Measurements from ENCODE around the gene MYO3B.

The MYO3B gene

DNA sequence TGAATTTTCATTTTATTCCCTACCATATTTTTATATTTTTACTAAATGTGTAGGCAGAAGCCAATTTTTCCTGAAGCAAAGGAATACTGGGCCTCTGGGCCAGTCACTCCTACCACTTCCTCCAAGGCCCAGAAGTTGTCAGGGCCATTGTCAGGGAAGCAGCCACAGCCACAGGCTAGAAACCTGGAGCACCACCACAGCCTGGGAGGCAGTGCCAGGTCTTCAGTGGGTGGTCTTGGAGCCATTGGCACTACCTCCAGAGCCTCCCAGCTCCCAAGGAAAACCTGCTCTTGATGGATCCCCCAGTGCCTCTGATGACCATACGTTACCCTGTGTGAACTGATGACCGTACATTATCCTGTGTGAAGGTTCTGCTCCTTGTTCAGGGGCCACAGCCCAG is 401.6 kb downstream of the MYO3B start:
- H3K4me3 ChIP-seq (ENCODE audit: low read depth, low read length) = no peak overlapping the region
- no peak for DNase-seq (ENCODE audit: low read depth)
- TF ChIP-seq, protein P1, sequence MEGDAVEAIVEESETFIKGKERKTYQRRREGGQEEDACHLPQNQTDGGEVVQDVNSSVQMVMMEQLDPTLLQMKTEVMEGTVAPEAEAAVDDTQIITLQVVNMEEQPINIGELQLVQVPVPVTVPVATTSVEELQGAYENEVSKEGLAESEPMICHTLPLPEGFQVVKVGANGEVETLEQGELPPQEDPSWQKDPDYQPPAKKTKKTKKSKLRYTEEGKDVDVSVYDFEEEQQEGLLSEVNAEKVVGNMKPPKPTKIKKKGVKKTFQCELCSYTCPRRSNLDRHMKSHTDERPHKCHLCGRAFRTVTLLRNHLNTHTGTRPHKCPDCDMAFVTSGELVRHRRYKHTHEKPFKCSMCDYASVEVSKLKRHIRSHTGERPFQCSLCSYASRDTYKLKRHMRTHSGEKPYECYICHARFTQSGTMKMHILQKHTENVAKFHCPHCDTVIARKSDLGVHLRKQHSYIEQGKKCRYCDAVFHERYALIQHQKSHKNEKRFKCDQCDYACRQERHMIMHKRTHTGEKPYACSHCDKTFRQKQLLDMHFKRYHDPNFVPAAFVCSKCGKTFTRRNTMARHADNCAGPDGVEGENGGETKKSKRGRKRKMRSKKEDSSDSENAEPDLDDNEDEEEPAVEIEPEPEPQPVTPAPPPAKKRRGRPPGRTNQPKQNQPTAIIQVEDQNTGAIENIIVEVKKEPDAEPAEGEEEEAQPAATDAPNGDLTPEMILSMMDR (IDR thresholded peaks at IDR 0.05; ENCODE audit: control insufficient read depth, extremely low read depth, insufficient read depth) = no peak

DNA sequence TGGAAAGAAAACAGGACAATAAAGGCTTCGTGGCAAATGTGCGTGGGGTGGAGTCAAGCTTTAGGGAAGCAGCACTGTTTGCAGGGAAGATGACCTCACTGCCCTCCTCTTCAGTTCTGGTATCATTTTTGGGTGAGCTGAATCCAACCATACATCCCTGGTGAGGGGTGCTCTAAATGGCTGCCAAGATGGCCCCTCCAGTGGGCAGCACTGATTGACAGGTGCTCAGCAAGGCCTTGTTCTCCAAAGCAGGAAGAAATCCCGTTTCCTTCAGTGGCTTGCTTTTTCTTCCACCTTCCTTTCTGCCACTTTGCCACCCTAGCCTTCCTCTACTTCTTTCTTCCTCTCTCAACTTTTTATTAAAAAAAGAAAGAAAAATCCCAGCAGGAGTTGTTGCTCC is 404.4 kb downstream of the MYO3B start:
- no peak overlapping the region for H3K4me3 ChIP-seq (ENCODE audit: low read depth, low read length)
- TF ChIP-seq, protein P1 (IDR thresholded peaks at IDR 0.05; ENCODE audit: control insufficient read depth, extremely low read depth, insufficient read depth) = no peak
- DNase-seq (ENCODE audit: low read depth) = no peak

DNA sequence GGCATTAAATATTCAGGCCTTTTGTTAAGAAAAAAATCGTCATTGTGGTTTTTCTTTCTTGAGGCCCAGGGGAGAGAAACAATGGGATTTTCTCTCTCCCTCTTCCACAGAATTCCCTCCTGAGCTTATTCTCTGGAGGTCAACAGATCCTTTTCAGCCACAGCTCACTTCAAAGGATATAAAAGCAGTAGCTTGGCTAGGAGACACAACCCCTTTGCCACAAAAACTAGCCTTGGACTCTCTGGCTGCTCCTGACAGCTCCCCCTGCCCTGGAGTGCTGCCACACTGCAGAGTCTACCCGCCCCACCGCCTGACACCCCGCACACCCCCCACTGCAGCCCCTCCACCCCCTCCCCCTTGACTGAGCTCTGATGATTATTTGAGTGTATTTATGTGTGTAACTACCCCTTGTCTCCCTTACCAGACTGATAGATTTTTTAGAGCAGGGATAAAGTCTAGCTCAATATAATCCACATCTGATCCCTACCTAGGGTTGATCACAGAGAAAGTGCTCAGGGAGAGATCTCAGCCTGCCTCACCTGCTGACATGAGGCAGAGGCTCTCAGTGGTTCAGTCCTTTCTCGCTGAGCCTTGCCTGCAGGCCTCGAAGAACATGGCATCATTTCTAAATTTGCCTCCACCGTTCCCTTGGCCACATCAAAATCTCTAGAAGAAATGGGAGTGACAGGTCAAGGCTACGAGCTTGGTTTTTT is 405.0 kb downstream of the MYO3B start:
- TF ChIP-seq, protein P1 (IDR thresholded peaks at IDR 0.05; ENCODE audit: control insufficient read depth, extremely low read depth, insufficient read depth) = no peak
- no peak for DNase-seq (ENCODE audit: low read depth)
- no peak overlapping the region for H3K4me3 ChIP-seq (ENCODE audit: low read depth, low read length)

DNA sequence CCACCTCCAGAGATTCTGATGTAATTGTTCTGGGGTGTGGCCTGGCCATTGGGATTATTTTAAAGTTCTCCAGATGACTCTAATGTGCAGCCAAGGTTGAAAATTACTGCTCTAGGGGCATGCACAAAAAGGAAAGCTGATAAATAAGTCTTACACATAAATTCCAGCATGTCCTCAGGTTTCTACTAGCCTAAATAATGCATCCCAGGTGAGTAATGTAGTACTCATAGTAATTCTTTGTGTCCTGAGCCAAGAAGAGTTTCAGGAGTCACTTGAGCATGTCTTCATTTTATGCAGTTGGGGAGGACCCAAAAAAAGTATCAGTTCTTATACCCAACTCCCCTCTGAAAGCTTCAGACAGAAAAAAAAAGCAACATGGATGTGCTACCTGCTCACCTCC is 407.1 kb downstream of the MYO3B start:
- TF ChIP-seq, protein P1 (IDR thresholded peaks at IDR 0.05; ENCODE audit: control insufficient read depth, extremely low read depth, insufficient read depth) = no peak
- DNase-seq (ENCODE audit: low read depth) = no peak
- H3K4me3 ChIP-seq (ENCODE audit: low read depth, low read length) = no peak overlapping the region

DNA sequence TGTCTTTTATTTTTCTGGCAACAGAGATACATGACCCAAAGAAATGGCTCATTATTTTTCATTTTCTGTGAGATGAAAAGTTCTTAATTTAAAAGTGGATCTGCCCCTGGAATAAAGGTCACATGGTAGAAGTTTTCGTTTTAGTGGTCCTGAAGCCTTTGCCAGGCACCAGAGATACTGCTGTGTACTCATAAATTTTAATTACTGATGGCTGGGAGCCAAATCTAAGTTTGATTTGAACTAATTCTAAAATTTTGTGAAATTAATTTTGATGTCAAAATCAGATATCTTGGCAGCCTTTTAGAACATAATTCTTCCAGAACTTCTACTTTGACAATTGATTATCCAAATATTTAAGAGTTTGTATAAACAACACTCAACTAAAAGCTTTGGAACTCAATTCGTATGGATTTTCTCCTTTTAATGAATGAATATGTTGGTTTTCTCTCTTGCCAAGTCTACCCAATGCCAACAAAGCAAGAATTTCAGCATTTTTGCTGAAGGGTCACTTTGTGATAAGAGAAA is 408.7 kb downstream of the MYO3B start:
- no peak for DNase-seq (ENCODE audit: low read depth)
- TF ChIP-seq, protein P1 (IDR thresholded peaks at IDR 0.05; ENCODE audit: control insufficient read depth, extremely low read depth, insufficient read depth) = no peak
- no peak overlapping the region for H3K4me3 ChIP-seq (ENCODE audit: low read depth, low read length)

DNA sequence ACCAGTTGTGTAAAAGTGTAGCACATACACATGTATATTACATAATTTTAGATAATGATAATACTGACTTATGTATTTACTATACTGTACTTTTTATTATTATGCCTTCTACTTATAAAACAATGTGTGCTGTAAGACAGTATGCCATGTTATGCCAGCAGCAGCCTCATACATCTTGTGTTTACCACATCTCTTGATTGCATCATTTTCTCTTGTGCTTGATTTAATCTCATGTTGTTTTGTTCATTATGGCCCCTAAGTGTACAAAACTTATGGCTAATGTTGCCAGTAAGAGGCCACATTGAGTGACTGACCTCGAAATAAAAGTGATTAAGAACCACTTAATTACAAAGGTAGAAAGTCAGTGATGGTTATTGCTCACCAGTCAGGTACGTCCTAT is 409.2 kb downstream of the MYO3B start:
- no peak for DNase-seq (ENCODE audit: low read depth)
- no peak overlapping the region for H3K4me3 ChIP-seq (ENCODE audit: low read depth, low read length)
- TF ChIP-seq, protein P1 (IDR thresholded peaks at IDR 0.05; ENCODE audit: control insufficient read depth, extremely low read depth, insufficient read depth) = no peak

DNA sequence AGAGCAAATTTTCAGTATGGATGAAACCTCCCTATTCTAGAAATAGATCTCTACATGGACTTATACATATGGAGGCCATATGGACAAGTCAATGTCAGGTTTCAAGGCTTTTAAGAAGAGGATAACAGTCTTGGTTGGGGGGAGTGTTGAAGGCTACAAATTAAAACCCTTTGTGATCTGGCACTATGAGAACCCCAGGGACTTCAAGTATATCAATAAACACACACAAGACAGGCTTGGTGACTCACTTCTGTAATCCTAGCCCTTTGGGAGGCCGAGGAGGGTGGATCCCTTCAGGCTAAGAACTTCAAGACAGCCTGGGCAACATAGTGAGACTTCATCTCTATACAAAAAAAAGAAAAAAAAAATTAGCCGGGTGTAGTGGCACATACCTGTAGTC is 410.0 kb downstream of the MYO3B start:
- no peak for DNase-seq (ENCODE audit: low read depth)
- TF ChIP-seq, protein P1 (IDR thresholded peaks at IDR 0.05; ENCODE audit: control insufficient read depth, extremely low read depth, insufficient read depth) = no peak
- no peak overlapping the region for H3K4me3 ChIP-seq (ENCODE audit: low read depth, low read length)

All from LNCaP clone FGC (cell line).